DOHH2 (cell line): Measurements from ENCODE around the gene HSBP1.

Source experiments
- H3F3A ChIP-seq: fragments of 200-600 bp; sonication (generic), shearing (Covaris generic); 2 replicates; pipeline ENCODE4 v1.6.0; 2016; ENCODE audit warnings: antibody characterized with exemption, mild to moderate bottlenecking; ENCODE audit not compliant: control insufficient read depth, insufficient read depth
- H3K27ac ChIP-seq: fragments of 200-600 bp; sonication (generic); 2 replicates; pipeline ENCODE4 v1.5.1; 2014; ENCODE audit warnings: low read depth, mild to moderate bottlenecking, low read length, moderate library complexity
- H3K27me3 ChIP-seq: fragments of 200-600 bp; sonication (generic); 2 replicates; pipeline ENCODE4 v1.6.1; 2014; ENCODE audit warnings: mild to moderate bottlenecking, low read length, mixed read lengths; ENCODE audit not compliant: control insufficient read depth
- H3K36me3 ChIP-seq: fragments of 200-600 bp; sonication (generic); 2 replicates; pipeline ENCODE4 v1.6.1; 2014; ENCODE audit warnings: mild to moderate bottlenecking, low read length, moderate library complexity, mixed read lengths; ENCODE audit not compliant: control insufficient read depth
- H3K4me1 ChIP-seq: fragments of 200-600 bp; sonication (generic); 2 replicates; pipeline ENCODE4 v1.6.1; 2014; ENCODE audit warnings: mild to moderate bottlenecking, low read length, mixed read lengths; ENCODE audit not compliant: control insufficient read depth
- H3K4me2 ChIP-seq: fragments of 200-600 bp; sonication (generic); 2 replicates; pipeline ENCODE4 v1.6.0; 2014; ENCODE audit warnings: mild to moderate bottlenecking, low read length, moderate library complexity
- H3K4me3 ChIP-seq: fragments of 200-600 bp; sonication (generic); 2 replicates; pipeline ENCODE4 v1.5.1; 2014; ENCODE audit warnings: mild to moderate bottlenecking, low read length, mixed read lengths
- H3K79me2 ChIP-seq: fragments of 200-600 bp; sonication (generic); 2 replicates; pipeline ENCODE4 v1.6.1; 2014; ENCODE audit warnings: mild to moderate bottlenecking, low read length, mixed read lengths; ENCODE audit not compliant: control insufficient read depth
- H3K9me2 ChIP-seq: fragments of 200-600 bp; sonication (generic); replicated peaks from 2 replicates; pipeline ENCODE4 v1.6.1; 2014; ENCODE audit warnings: mild to moderate bottlenecking, low read length, mixed read lengths; ENCODE audit not compliant: control insufficient read depth
- H3K9me3 ChIP-seq: fragments of 200-600 bp; sonication (generic); 2 replicates; pipeline ENCODE4 v1.6.1; 2014; ENCODE audit warnings: antibody characterized with exemption, low read length, mixed read lengths; ENCODE audit not compliant: control insufficient read depth, insufficient read depth
- H4K20me1 ChIP-seq: fragments of 200-600 bp; sonication (generic); 2 replicates; pipeline ENCODE4 v1.6.0; 2014; ENCODE audit warnings: low read depth, mild to moderate bottlenecking, antibody characterized with exemption, low read length, moderate library complexity; ENCODE audit not compliant: control insufficient read depth, insufficient read depth
- EZH2phosphoT487 ChIP-seq: fragments of 200-600 bp; sonication (generic); IDR thresholded peaks from 2 replicates; pipeline ENCODE4 v1.6.1; 2017; ENCODE audit warnings: borderline replicate concordance, mild to moderate bottlenecking, antibody characterized with exemption, low read length, moderate library complexity, mixed read lengths
- TF ChIP-seq, protein P1 (sequence below): fragments of 200-600 bp; sonication (generic); IDR thresholded peaks from one replicate; pipeline ENCODE4 v1.5.1; 2014; ENCODE audit warnings: antibody characterized with exemption, mild to moderate bottlenecking, low read depth, low read length; ENCODE audit not compliant: poor library complexity, severe bottlenecking

Gene HSBP1

DNA sequence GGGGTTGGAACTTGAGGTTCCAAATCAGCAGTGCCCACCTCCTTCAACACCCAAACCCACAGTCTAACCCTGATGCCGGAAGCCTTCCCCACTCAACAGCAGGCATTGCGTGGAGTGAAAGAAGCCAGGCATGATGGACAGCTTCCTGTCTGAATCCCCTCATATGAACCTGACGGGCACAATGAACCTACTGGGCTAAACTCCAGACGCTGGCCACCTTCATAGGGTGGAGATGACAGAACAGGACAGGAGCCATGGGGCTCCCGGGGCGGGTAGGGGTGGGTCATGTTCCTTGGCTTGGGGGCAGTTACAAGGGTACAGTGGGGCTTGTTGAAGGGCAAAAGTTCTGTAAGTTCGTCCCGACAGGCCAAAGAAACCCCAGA, 460 bp upstream of the HSBP1 start:
- peaks cover 4% of the 10 kb centered on the region; the same call in 1 of the 2 replicates for H3K9me3 ChIP-seq
- H4K20me1 ChIP-seq: peaks cover 9% of the 10 kb centered on the region; the same call in 1 of the 2 replicates
- H3K4me2 ChIP-seq: peak overlapping the region; percentile 32
- H3K27ac ChIP-seq: no peak overlapping the region
- no peaks in the 10 kb centered on the region for H3F3A ChIP-seq
- TF ChIP-seq, protein P1, sequence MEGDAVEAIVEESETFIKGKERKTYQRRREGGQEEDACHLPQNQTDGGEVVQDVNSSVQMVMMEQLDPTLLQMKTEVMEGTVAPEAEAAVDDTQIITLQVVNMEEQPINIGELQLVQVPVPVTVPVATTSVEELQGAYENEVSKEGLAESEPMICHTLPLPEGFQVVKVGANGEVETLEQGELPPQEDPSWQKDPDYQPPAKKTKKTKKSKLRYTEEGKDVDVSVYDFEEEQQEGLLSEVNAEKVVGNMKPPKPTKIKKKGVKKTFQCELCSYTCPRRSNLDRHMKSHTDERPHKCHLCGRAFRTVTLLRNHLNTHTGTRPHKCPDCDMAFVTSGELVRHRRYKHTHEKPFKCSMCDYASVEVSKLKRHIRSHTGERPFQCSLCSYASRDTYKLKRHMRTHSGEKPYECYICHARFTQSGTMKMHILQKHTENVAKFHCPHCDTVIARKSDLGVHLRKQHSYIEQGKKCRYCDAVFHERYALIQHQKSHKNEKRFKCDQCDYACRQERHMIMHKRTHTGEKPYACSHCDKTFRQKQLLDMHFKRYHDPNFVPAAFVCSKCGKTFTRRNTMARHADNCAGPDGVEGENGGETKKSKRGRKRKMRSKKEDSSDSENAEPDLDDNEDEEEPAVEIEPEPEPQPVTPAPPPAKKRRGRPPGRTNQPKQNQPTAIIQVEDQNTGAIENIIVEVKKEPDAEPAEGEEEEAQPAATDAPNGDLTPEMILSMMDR: no peak
- TF ChIP-seq EZH2phosphoT487: no peak
- H3K9me2 ChIP-seq: no peaks in the 10 kb centered on the region
- H3K4me3 ChIP-seq: peak overlapping the region; percentile 96
- peaks cover 27% of the 10 kb centered on the region for H3K4me1 ChIP-seq
- H3K36me3 ChIP-seq: peaks cover 41% of the 10 kb centered on the region
- H3K79me2 ChIP-seq: peaks cover 33% of the 10 kb centered on the region
- H3K27me3 ChIP-seq: no peaks in the 10 kb centered on the region

GRCh38 chr16:83808573-83809014, 816 bp downstream of the HSBP1 start:
- H3K79me2 ChIP-seq: peaks cover 33% of the 10 kb centered on the region
- H3K4me3 ChIP-seq: peak overlapping the region; percentile 96
- peaks cover 27% of the 10 kb centered on the region for H3K4me1 ChIP-seq
- no peaks in the 10 kb centered on the region for H3F3A ChIP-seq
- peak overlapping the region; percentile 90 for H3K4me2 ChIP-seq
- no peaks in the 10 kb centered on the region for H3K27me3 ChIP-seq
- no peak for TF ChIP-seq EZH2phosphoT487
- TF ChIP-seq, protein P1: no peak
- peaks cover 47% of the 10 kb centered on the region for H3K36me3 ChIP-seq
- H3K9me2 ChIP-seq: no peaks in the 10 kb centered on the region
- H3K27ac ChIP-seq: 0 out of 2 replicates have a peak overlapping the region, but pooled peaks have one; percentile 20
- peaks cover 9% of the 10 kb centered on the region; the same call in 1 of the 2 replicates for H4K20me1 ChIP-seq
- peaks cover 4% of the 10 kb centered on the region; the same call in 1 of the 2 replicates for H3K9me3 ChIP-seq

DNA sequence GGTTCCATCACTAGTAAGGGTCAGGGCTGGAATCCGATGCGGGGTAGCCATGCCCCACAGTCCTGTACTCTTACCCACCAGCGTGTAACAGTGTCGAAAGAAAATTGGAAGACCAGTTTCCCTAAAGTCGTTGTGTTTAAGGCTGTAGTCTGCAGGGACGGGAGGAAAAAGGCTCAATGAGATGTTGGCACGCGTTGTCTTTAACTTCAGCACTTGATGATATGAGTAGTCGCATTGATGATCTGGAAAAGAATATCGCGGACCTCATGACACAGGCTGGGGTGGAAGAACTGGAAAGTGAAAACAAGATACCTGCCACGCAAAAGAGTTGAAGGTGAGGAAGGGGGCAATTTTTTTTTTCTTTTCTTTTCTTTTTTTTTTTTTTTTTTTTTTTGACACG, 1.3 kb downstream of the HSBP1 start:
- Histone ChIP-seq H3K4me1 (peaks cover 29% of the 10 kb centered on the region), H4K20me1 (peaks cover 9% of the 10 kb centered on the region; the same call in 1 of the 2 replicates), H3K9me2 (no peaks in the 10 kb centered on the region), H3K4me2 (peak overlapping the region; percentile 90), H3K27me3 (no peaks in the 10 kb centered on the region), H3K27ac (no peak overlapping the region), H3K4me3 (peak overlapping the region; percentile 96), H3K79me2 (peaks cover 33% of the 10 kb centered on the region), H3K9me3 (peaks cover 4% of the 10 kb centered on the region; the same call in 1 of the 2 replicates), H3K36me3 (peaks cover 47% of the 10 kb centered on the region), H3F3A (no peaks in the 10 kb centered on the region)
- TF ChIP-seq, protein P1: no peak
- TF ChIP-seq EZH2phosphoT487: no peak
